ENCODE data around the gene ADAMTS15.

The ADAMTS15 gene

GRCh38 chr11:130448416-130449309 is at the start of gene ADAMTS15:
Gene ADAMTS15, plus strand, starts transcription at chr11:130448645. Its CDS starts 329 bp downstream, at chr11:130448974.
- DNase-seq (ENCODE audit: low spot score) = peak; percentile 85

- no peak for DNase-seq (ENCODE audit: low spot score)
Measured at GRCh38 chr11:130399196-130399595, 49.2 kb upstream of the ADAMTS15 start.

DNA sequence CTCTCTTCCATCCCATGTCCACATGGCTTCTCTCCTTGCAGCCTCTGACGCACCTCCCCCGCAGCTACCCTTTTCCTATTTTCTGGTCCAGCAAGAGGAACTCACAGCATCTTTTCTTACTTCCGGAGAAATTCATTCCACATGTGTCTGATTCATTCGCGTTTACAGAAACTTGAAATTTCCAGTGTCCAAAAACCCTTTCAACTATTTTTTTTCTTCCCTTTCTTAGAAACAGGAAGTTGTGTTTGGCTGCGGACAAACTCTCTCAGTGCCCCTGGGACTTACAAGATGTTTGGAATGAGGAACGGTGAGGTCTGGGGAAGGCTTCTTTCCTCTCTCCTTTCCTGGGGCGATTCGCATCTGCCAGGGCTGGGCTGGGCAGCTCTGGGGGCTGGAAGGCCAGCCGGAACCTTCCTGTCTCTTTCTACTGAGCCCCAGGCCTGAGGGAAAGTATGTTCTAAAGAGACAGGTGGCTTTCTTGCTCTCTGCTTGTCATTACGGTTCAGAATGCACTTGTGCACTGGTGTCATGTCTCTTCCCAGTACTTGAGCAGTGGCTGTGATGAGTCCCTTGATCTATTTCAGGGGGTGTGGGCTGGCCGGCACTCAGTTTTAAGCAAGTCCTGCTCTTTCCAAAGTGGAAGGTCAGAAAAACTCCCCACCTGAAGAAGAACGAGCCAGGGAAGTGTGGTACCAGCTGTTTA is 47.5 kb upstream of the ADAMTS15 start:
- DNase-seq (ENCODE audit: low spot score) = no peak

DNA sequence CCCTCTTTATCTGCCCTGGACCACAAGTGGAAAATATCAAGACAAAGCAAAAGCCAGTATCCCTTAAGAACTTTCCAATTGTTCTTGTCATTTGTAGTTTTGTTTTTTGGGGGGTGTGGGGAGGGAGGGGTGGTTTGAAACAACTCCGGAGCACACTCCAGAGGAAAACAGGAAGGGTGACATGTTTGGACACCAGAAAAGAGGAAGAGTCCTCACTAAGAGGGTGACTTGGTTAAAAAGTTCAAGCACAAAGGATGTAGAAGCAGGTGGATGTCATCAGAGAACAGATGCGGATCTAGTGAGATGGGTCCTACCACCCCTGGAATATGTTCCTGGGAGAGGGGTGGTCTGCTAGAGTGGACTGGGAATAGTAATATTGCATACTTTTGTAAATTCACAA is 45.9 kb upstream of the ADAMTS15 start:
- no peak for DNase-seq (ENCODE audit: low spot score)

DNA sequence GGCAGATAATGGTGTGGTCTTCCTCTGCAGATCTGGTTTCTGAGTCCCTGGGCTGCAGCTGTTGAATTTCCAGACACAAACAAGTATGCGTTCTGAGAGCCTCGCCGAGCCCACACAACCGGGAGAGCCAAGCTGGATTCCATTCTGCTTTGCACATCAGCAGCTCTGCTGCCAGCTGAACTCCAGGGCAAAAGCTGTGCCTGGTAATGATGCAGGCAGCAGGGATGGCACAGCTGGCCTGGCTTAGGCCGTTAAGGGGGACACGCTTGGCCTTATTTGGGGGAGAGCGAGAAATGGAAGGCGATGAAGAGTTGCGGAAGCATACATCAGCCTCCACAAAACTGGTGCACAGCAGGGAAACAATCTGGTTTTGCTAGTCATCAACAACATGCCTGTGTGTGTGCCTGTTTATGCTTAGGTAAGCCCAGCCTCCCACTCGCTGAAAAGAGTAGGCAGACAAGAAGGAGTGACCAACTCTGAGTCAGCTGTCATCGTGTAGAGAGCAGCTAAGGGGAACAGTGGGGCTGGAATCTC is 45.1 kb upstream of the ADAMTS15 start:
- DNase-seq (ENCODE audit: low spot score) = no peak

- DNase-seq (ENCODE audit: low spot score) = no peak
Measured at GRCh38 chr11:130403967-130404366, 44.5 kb upstream of the ADAMTS15 start.

GRCh38 chr11:130404727-130405126 is 43.7 kb upstream of the ADAMTS15 start:
- DNase-seq (ENCODE audit: low spot score) = no peak

- DNase-seq (ENCODE audit: low spot score) = no peak
Measured at GRCh38 chr11:130405428-130405827, 43.0 kb upstream of the ADAMTS15 start.

- DNase-seq (ENCODE audit: low spot score) = no peak
Measured at GRCh38 chr11:130407978-130408377, 40.5 kb upstream of the ADAMTS15 start.

DNA sequence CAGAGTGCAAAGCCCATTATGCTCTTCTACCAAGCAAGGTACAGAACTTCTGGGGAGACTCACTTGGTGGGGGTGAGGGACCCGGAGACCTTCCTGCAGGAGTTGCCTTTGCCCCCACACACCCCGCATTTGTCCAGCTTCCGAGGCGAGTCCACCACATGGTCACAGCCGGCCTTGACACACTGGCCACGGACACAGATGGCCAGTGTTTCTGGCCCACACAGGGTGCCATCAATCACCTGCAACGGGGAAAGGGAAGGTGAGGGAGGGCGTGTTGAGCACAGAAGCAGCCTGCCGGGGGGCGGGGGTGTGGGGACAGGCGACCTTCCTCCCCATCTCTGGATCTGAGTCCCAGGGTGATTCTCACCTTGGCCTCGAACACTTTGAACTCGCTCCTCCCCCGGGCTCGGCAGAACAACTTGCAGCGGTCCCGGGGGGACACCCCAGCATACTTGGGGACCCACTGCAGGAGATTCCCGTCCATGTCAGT is 40.0 kb upstream of the ADAMTS15 start:
- DNase-seq (ENCODE audit: low spot score) = no peak

GRCh38 chr11:130408901-130409300 is 39.5 kb upstream of the ADAMTS15 start:
- no peak for DNase-seq (ENCODE audit: low spot score)

DNA sequence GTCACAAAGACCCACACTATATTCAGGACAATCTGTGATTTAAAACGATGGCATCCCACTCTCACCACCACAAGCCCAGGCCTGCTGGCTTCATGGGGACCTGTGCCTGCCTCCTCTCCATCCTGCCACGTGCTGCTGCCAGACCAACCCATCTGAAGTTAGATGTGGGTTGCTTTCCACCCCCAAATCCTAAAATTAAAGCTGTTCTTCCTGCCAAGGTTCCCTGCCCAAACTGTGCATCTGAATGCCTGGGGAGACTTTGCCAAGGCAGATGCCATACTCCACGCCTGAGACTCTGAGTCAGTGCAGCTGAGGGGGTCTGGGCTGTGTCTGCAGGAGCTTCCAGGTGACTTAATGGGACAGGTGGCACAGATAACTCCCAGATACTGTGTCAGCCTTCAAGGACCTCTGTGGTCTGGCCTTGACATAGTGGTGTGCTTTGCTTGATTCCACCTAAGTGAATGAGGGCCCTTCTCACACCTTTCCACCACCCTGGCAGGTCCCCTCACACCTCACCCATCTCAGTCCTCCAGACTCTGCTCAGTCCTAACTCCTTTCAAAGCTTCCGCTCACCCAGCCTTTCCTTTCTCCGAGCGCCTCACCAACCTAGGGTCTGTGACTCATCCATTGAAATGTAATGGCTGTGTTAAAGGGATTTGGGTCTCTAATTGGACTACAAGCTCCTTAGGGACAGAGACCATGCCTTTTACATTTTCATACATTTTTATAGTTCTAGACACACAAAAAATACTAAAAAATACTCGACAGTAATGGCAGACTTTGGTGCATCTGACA is 38.7 kb upstream of the ADAMTS15 start:
- DNase-seq (ENCODE audit: low spot score) = no peak

DNA sequence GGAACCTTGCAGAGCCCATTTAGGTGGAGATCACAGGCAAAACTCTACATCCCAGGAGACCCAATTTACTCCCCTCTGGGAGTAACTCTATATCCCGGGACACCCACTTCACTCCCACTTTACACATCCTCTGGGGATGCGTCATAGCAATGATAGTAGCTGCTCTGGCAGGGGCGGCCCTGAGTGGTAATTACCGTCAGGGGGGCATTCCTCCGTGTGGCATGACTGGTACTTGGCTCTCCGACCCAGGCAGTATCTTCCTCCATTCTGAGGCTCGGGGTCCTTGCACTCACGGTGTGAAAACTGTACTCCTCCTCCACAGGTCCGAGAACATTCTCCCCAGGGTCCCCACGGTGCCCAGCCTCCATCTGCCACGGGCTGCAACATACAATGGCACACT is 37.2 kb upstream of the ADAMTS15 start:
- DNase-seq (ENCODE audit: low spot score) = no peak

DNA sequence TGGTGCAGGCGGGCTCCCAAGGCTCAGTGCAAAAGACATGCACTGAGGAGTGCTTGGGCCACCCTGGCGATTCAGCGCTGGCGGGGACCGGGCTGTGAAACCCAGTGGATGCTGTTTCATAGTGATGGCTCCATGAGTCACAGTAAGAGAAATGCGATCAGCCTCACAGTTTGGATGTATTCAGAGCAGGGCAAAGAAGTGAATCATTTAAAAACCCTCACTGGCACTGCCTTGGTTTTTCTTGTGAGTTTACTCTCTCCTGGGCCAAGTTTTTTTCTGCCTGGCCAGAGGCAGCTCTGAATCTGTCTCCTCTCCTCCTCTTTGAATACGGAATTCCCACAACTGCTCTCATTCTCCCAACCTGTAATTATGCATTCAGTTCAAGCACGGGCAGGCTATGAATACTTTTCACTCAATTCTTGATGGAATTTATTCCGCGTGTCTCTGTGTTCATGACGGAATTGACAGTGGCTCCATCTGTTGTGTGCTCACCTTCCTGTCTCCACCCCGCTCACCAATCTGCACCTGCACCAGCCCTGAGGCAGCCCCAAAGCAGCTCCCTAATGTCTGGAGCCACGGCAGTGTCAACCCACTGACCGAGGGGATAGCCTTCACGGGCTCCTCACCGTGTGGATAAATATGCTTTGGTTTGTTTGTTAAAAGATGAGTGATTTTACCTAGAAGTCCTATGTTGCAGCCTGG is 34.9 kb upstream of the ADAMTS15 start:
- no peak for DNase-seq (ENCODE audit: low spot score)

DNA sequence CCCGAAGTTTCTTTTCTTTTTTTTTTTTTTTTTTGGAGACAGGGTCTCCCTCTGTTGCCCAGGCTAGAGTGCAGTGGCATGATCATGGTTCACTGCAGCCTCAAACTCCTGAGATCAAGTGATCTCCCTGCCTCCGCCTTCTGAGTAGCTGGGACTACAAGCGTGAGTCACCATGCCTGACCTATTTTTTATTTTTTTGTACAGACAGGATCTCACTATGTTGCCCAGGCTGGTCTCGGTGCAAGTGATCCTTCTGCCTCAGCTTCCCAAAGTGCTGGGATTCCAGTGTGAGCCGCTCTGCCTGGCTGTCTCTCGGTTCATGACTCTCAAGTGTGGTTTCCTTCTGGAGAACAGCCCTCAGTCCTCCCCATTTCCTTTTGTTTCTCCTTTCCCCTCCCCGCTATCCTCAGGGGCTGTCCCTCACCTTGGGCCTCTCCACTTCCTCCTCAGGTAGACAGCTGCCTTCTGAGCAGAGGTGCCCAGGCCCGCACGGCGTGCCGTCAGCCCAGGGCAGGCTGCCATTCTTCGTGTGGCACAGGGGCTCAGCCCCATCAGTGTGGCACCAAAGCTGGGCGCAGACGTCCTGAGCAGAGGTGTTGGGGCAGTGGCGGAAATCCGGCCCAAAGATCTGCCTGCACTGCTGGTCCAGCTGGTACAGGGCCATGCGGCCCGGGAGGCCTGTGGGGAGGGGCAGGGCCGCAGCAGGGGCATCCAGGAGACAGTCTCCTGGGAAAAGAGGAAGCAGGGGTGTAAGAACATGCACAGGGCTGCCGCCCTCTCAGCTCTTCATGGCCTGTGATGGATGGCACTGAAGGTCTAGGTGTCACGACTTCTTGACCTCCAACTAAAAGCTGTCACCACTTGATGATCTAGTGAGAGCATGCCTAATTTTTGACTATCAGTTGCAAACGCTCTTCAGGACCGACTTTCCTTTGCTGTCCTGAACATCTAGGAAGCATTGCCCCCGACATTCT is 34.1 kb upstream of the ADAMTS15 start:
- DNase-seq (ENCODE audit: low spot score) = no peak

GRCh38 chr11:130415731-130416529 is 32.5 kb upstream of the ADAMTS15 start:
- DNase-seq (ENCODE audit: low spot score) = no peak

- DNase-seq (ENCODE audit: low spot score) = no peak
Measured at GRCh38 chr11:130416530-130416882, 31.9 kb upstream of the ADAMTS15 start.

GRCh38 chr11:130416906-130417305 is 31.5 kb upstream of the ADAMTS15 start:
- no peak for DNase-seq (ENCODE audit: low spot score)

GRCh38 chr11:130418210-130418609 is 30.2 kb upstream of the ADAMTS15 start:
- DNase-seq (ENCODE audit: low spot score) = peak; percentile 41
